ENCODE data around the gene KIF26B. TPM values are rescaled to one million over a fixed set of nuclear protein-coding genes. Genes with fewer than 3 reads are reported as not detected.

KIF26B gene
- polyA plus RNA-seq, 2 of the 4 experiments (the other 2 are of a cell fraction) = 0.01 to 0.04 TPM

- TF ChIP-seq JUN (IDR thresholded peaks at IDR 0.05) (no peak), HMGXB4 (CRISPR knock-in tag; IDR thresholded peaks at IDR 0.05; ENCODE audit: borderline replicate concordance) (no peak), HES2 (IDR thresholded peaks at IDR 0.05) (no peak), CHD2 (IDR thresholded peaks at IDR 0.05; ENCODE audit: low read length, partially characterized antibody) (no peak), KDM5A (IDR thresholded peaks at IDR 0.05) (no peak), HEYL (CRISPR knock-in tag; IDR thresholded peaks at IDR 0.05) (no peak), ZSCAN20 (CRISPR knock-in tag; IDR thresholded peaks at IDR 0.05) (no peak), BCL3 (IDR thresholded peaks at IDR 0.05) (no peak)
- CTCF ChIA-PET = no interaction called here
Observed at GRCh38 chr1:245124644-245125043, 30.1 kb upstream of the KIF26B start.

DNA sequence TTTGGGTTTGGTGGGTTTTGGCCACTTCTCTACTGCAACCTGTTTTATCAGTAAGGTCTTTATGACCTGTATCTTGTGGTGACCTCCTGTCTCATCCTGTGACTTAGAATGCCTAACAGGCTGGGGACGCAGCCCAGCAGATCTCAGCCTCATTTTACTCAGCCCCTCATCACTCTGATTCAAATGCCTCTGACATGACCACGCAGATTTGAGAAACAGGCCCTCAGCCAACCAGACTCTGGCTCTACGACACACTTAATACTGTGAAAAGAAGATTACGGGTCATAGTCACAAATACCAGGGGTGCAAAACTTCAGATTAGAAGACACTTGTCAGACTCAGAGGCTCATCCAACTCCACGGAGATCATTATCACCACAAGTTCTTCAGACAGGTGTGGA, 28.3 kb upstream of the KIF26B start:
- ChIA-PET POLR2A (no interaction called here), CTCF (no interaction called here)
- no peak for DNase-seq (ENCODE audit: low read depth in 1 of 2, low spot score in 1 of 2)
- whole genome bisulfite sequencing (ENCODE audit: missing lambda C conversion rate) = 62% methylated on average over 5 of the region's 5 CpGs
- Histone ChIP-seq H3K9me3 (no peaks in the 10 kb centered on the region), H3K4me2 (no peak overlapping the region), H3K4me1 (no peaks in the 10 kb centered on the region), H3K27ac (no peak overlapping the region), H3K4me3 (no peak overlapping the region)
- no peak for ATAC-seq
- no peak for FAIRE-seq
- TF ChIP-seq, protein P1, sequence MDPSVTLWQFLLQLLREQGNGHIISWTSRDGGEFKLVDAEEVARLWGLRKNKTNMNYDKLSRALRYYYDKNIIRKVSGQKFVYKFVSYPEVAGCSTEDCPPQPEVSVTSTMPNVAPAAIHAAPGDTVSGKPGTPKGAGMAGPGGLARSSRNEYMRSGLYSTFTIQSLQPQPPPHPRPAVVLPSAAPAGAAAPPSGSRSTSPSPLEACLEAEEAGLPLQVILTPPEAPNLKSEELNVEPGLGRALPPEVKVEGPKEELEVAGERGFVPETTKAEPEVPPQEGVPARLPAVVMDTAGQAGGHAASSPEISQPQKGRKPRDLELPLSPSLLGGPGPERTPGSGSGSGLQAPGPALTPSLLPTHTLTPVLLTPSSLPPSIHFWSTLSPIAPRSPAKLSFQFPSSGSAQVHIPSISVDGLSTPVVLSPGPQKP (IDR thresholded peaks at IDR 0.05; ENCODE audit: low read depth, low read length) = no peak
- TF ChIP-seq POLR2AphosphoS2 (conservative IDR thresholded peaks at IDR 0.05; ENCODE audit: low read length) (no peak), HMGXB4 (CRISPR knock-in tag; IDR thresholded peaks at IDR 0.05; ENCODE audit: borderline replicate concordance) (no peak), TFCP2L1 (CRISPR knock-in tag; IDR thresholded peaks at IDR 0.05) (no peak), ZC3H11A (IDR thresholded peaks at IDR 0.05) (no peak), EP300 (IDR thresholded peaks at IDR 0.05) (no peak), RAD21 (conservative IDR thresholded peaks at IDR 0.05 in 1 of 2, IDR thresholded peaks at IDR 0.05 in 1 of 2) (no peak), CBX8 (IDR thresholded peaks at IDR 0.05) (no peak), HOXA7 (CRISPR knock-in tag; IDR thresholded peaks at IDR 0.05) (no peak), POLR2A (IDR thresholded peaks at IDR 0.05; ENCODE audit: low read length) (no peak), MAFK (IDR thresholded peaks at IDR 0.05; ENCODE audit: partially characterized antibody) (no peak), JUNB (IDR thresholded peaks at IDR 0.05) (no peak)

More at GRCh38 chr1:245124644-245125043, 30.1 kb upstream of the KIF26B start:
- Histone ChIP-seq H3K27ac (no peak overlapping the region), H3K4me3 (no peak overlapping the region), H3K4me1 (no peaks in the 10 kb centered on the region), H3K9me3 (no peaks in the 10 kb centered on the region), H3K4me2 (no peak overlapping the region)
- DNase-seq (ENCODE audit: low read depth in 1 of 2, low spot score in 1 of 2) (no peak), FAIRE-seq (no peak), ATAC-seq (no peak)
- POLR2A ChIA-PET = no interaction called here
- WGBS (ENCODE audit: missing lambda C conversion rate) = 65% methylated on average over 11 of the region's 11 CpGs

All from A549 (cell line).